HCT116 (cell line): Measurements from ENCODE around the gene H2AZ1.

ENCODE experiments used
- EGR1 ChIP-seq: IDR thresholded peaks from 2 replicates; pipeline ENCODE4 v1.6.1; 2012; ENCODE audit warnings: low read depth
- FOSL1 ChIP-seq: IDR thresholded peaks from 2 replicates; pipeline ENCODE4 v1.6.1; 2012; ENCODE audit warnings: low read depth
- POLR2A ChIP-seq: IDR thresholded peaks from 2 replicates; pipeline ENCODE4 v1.7.0; 2011; ENCODE audit warnings: borderline replicate concordance; ENCODE audit not compliant: insufficient read depth, insufficient read length; ENCODE audit errors: extremely low read depth
- TF ChIP-seq, protein P1 (sequence below), 3 experiments: fragments of 200-600 bp in 1 of 3; sonication (generic) in 1 of 3; IDR thresholded peaks in 2 of 3; conservative IDR thresholded peaks in 1 of 3; 2 replicates each; pipeline ENCODE4 v1.5.1; 2012 to 2017; ENCODE audit warnings: low read depth in 2 of 3, low read length in 2 of 3, antibody characterized with exemption in 1 of 3, borderline replicate concordance in 1 of 3, control low read depth in 1 of 3, mild to moderate bottlenecking in 1 of 3, mixed read lengths in 1 of 3, mixed run types in 1 of 3, moderate library complexity in 1 of 3; ENCODE audit not compliant: insufficient read depth in 1 of 3
- TF ChIP-seq, protein P2 (sequence below): IDR thresholded peaks from 2 replicates; pipeline ENCODE4 v1.6.1; 2011; ENCODE audit warnings: mild to moderate bottlenecking, low read length, moderate library complexity; ENCODE audit not compliant: insufficient replicate concordance; ENCODE audit errors: extremely low read depth
- TF ChIP-seq, protein P3 (sequence below): IDR thresholded peaks from 2 replicates; pipeline ENCODE4 v1.6.1; 2012; ENCODE audit warnings: low read depth

DNA sequence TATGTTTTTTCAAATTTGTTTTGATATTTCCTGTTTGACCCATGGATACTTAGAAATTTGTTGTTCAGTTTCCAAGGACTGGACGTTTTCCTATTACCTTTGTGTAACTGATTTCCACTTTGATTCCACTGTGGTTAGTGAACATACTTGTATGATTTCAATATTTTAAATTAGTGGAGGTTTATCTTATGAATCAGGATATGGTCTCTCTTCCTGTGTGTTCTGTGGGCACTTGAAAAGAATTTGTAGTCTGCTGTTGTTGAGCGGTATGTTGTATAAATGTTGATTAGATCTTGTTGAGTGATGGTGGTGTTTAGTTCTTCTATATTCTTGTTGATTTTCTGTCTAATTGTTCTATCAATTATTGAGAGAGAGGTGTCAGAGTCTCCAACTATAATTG lies 34.6 kb downstream of the H2AZ1 start:
- TF ChIP-seq, protein P1, sequence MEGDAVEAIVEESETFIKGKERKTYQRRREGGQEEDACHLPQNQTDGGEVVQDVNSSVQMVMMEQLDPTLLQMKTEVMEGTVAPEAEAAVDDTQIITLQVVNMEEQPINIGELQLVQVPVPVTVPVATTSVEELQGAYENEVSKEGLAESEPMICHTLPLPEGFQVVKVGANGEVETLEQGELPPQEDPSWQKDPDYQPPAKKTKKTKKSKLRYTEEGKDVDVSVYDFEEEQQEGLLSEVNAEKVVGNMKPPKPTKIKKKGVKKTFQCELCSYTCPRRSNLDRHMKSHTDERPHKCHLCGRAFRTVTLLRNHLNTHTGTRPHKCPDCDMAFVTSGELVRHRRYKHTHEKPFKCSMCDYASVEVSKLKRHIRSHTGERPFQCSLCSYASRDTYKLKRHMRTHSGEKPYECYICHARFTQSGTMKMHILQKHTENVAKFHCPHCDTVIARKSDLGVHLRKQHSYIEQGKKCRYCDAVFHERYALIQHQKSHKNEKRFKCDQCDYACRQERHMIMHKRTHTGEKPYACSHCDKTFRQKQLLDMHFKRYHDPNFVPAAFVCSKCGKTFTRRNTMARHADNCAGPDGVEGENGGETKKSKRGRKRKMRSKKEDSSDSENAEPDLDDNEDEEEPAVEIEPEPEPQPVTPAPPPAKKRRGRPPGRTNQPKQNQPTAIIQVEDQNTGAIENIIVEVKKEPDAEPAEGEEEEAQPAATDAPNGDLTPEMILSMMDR (IDR thresholded peaks at IDR 0.05 in 2 of 3, conservative IDR thresholded peaks at IDR 0.05 in 1 of 3; ENCODE audit: borderline replicate concordance in 1 of 3, insufficient read depth in 1 of 3, low read depth in 2 of 3, low read length in 2 of 3) = no peak
- TF ChIP-seq, protein P2, sequence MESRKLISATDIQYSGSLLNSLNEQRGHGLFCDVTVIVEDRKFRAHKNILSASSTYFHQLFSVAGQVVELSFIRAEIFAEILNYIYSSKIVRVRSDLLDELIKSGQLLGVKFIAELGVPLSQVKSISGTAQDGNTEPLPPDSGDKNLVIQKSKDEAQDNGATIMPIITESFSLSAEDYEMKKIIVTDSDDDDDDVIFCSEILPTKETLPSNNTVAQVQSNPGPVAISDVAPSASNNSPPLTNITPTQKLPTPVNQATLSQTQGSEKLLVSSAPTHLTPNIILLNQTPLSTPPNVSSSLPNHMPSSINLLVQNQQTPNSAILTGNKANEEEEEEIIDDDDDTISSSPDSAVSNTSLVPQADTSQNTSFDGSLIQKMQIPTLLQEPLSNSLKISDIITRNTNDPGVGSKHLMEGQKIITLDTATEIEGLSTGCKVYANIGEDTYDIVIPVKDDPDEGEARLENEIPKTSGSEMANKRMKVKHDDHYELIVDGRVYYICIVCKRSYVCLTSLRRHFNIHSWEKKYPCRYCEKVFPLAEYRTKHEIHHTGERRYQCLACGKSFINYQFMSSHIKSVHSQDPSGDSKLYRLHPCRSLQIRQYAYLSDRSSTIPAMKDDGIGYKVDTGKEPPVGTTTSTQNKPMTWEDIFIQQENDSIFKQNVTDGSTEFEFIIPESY = no peak
- TF ChIP-seq FOSL1 (no peak), EGR1 (no peak), POLR2A (no peak)
- TF ChIP-seq, protein P3, sequence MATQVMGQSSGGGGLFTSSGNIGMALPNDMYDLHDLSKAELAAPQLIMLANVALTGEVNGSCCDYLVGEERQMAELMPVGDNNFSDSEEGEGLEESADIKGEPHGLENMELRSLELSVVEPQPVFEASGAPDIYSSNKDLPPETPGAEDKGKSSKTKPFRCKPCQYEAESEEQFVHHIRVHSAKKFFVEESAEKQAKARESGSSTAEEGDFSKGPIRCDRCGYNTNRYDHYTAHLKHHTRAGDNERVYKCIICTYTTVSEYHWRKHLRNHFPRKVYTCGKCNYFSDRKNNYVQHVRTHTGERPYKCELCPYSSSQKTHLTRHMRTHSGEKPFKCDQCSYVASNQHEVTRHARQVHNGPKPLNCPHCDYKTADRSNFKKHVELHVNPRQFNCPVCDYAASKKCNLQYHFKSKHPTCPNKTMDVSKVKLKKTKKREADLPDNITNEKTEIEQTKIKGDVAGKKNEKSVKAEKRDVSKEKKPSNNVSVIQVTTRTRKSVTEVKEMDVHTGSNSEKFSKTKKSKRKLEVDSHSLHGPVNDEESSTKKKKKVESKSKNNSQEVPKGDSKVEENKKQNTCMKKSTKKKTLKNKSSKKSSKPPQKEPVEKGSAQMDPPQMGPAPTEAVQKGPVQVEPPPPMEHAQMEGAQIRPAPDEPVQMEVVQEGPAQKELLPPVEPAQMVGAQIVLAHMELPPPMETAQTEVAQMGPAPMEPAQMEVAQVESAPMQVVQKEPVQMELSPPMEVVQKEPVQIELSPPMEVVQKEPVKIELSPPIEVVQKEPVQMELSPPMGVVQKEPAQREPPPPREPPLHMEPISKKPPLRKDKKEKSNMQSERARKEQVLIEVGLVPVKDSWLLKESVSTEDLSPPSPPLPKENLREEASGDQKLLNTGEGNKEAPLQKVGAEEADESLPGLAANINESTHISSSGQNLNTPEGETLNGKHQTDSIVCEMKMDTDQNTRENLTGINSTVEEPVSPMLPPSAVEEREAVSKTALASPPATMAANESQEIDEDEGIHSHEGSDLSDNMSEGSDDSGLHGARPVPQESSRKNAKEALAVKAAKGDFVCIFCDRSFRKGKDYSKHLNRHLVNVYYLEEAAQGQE = no peak
